Pons (tissue), 1 donor: ENCODE results near the gene RAB44.

ENCODE experiments used
- DNase-seq: peaks from one replicate; pipeline ENCODE4 v3.0.0-alpha.2; 2016; ENCODE audit warnings: low spot score

The RAB44 gene

DNA sequence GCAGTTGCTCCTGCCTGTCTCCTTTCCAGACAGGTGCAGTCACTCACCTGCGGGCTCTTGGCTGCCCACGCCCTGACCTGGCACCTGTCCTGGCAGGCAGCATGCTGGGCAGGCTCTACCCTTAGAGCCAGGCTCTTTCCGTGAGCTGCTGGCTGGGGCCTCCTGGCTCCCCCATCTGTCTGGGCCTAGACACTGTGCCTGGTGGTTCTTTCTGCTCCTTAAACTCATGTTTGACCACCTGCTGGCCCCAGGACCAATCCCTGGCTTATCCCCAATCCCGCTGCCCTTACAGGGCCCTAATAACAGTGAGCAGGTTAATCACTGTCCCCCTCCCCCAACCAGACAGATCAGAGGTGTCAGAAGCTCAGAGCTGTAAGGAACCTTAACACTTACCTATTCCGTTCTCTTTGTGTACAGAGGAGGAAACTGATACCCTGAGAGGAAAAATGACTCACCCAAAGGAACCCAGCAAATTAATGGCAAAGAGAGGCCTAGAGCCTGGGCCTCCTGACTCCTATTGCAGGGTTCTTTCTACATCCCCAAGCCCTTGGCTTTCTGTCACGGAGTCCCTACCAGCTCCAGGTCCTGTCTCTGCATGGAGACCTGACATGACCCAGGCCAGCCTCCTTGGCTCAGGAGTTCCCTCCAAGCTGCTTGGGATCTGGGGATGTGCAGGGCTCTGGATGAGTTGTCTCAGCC is 54.7 kb downstream of the RAB44 start:
- no peak for DNase-seq

DNA sequence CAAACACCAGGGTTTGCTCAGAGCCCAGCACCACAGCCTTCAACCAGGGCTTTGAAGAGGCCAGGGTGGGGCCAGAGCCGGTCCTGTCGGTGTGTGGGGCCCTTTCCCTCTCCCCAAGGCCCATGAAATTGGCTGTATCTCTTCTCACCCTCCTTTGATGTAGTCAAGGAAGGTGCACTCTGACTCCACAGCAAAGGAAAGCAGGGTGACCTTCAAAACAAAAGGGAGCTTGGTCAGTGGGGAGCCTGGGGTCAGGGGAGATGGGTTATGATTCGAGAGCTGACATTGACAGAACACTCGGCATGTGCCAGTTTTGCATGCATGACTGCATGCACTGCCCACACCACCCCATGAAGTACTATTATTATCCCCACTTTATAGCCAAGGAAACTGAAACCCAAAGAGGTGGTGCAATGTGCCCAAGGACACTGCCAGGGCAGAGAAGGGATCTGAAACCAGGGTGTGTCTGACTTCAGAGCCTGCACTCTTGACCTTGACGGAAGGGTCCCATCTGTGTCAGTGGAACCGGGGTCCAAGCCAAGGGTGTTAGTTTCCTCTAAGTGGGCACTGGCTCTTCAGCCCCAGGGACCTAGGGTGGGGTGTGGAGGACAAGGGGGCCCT is 55.4 kb downstream of the RAB44 start:
- DNase-seq = no peak

- no peak for DNase-seq
Observed at GRCh38 chr6:36753671-36754405, 56.2 kb downstream of the RAB44 start.

DNA sequence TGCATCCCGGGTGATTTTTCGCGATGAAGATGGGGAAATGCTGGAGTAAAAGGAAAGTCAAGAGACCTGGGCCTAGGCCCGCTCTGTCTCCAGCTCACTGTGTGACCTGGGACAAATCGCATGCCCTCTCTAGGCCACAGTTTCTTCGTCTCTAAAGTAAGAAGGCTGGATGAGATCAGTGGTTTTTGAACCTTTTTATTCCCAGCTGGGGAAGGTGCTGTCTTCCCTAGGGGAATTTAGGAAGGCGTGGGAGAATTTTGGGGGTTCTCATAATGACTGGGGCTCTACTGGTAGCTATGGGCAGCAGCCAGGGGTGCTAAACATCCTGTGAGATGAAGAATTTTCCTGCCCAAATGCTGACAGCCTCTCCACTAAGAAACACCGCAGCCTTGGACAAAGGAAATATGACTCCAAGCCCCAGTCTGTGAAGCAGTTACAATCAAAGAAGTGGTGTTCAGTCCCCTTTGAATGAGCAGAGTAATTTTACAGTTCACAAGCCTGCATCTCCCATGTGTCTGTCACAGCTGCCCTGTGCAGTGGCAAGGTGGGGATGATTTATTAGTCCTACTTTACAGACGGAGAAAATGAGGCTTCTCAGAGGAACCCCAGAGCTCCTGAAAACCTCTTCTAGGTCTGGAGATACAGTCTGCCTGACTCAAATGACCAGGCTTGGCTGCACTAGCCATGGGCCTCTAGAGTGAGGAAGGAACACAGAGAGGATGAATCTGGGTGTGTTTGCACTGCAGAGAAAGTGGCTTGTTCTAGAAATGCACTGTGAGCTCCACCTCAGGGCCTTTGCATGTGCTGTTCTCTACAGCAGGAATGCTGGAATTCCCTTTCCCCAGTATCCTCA is 57.2 kb downstream of the RAB44 start:
- DNase-seq = no peak

GRCh38 chr6:36755435-36756348 is 58.1 kb downstream of the RAB44 start:
- DNase-seq = no peak

DNA sequence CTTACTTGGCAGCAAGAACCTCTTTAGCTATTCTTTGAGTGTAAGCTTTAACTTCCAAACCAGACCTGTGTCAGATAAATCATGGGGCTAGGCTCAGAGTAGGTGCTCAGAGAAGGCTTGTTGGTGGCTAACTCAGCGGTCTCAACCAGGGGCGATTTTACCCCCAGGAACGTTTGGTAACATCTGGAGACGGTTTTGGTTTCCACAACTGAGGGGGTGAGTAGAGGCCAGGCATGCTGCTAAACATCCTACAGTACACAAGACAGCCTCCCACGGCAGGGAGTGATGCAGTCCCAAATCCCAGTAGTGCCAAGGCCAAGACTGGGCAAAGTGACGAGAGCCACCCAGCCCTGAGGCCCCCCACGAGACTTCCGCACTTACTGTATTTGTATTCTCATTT is 59.2 kb downstream of the RAB44 start:
- no peak for DNase-seq

- DNase-seq = no peak
Observed at GRCh38 chr6:36757206-36757605, 59.6 kb downstream of the RAB44 start.

GRCh38 chr6:36757943-36758508 is 60.4 kb downstream of the RAB44 start:
- no peak for DNase-seq

DNA sequence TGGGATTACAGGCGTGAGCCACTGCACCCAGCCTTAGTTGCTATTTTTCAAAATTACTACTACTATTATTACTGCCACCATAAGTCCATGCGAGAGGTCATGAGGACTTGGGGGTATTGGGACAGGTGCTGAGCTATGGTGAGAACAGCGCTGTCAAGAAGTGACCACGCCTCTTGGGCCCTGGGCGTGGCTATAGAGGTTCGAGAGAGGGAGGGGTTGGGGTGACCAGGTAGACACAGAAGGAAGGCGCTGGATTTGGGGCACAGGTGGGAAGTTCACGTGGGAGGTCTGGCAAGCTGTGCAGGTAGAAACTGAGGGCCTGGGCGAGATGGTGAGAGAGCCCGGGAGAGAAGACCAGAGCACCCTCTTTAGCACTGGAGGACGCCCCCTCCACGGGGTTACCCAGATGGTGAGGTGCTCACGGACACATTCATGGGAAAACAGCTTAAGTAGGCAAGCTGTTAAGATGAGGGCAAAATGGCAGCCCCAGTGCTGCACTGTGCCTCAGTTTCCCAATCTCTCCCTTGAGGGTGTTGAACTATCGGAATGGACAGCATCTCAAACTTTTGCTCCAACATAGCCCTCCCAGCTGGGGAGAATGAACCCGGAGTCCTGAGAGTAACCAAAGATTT is 61.0 kb downstream of the RAB44 start:
- DNase-seq = no peak

GRCh38 chr6:36759148-36759759 is 61.6 kb downstream of the RAB44 start:
- DNase-seq = peak; percentile 71

- DNase-seq = peak; percentile 95
Observed at GRCh38 chr6:36760685-36761435, 63.2 kb downstream of the RAB44 start.

- DNase-seq = no peak
Observed at GRCh38 chr6:36762123-36762522, 64.5 kb downstream of the RAB44 start.

- no peak for DNase-seq
Observed at GRCh38 chr6:36765190-36765589, 67.6 kb downstream of the RAB44 start.

GRCh38 chr6:36765594-36766398 is 68.2 kb downstream of the RAB44 start:
- peak; percentile 88 for DNase-seq

- no peak for DNase-seq
Observed at GRCh38 chr6:36766399-36766945, 68.8 kb downstream of the RAB44 start.

DNA sequence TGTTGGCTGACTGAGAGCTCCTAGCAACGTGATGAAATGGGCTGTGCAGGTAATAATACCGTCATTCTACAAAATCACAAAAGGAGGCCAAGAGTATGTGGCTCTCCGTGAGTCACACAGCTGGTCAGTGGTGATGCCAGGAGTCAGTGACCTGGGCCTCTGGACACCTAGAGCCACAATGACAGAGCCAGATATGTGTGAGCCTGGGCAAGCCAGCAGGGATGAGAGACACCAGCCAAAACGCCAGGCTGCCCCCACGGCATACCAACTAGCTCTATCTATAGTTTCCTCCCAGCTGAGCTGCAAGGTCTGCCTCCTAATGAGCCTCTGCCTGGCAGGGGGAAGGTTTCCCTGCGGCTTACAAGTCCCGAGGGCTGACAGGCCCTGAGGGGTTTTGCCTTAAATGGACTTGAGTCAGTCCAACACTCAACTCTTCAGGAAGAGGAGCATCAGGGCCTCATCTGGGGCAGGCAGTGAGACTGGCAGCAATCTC is 71.6 kb downstream of the RAB44 start:
- DNase-seq = no peak

DNA sequence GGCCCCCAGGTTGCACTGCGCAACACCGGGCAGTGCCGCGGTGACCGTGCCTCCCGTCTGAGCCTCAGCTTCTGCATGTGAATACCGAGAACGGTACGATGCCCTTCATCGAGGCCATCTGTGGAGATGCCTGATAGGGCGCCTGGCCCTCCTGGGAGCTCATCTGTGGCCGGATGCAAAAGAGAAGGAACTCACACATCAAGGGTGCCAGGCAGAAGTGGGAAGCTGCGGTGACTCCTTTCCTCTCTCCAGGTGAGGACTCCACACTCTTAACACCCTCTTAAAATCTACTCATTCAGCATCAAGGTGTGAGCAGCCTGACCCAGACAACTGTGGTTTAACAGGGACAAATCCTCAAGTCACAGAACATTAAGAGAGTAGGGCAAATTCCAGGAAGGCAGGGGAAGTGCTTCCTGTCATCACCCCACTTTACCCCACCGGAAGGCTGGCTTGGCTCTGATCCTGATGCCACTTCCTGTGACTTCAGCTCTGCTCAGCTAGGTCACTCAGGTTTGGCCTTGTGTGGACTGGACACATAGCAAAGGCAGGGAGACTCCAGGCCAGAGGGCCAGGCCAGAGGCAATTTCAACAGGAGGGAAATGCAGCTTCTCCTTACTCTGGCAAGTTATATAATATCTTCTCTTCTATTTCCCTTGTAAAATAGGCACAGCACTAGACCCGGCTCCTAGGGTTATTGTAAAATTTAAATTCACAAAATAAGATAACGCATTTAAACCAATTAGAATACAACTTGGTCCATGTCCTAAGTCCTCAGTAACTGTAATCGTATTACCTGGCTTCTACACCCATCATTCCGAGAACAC is 72.3 kb downstream of the RAB44 start:
- no peak for DNase-seq
